Fibroblast of lung (primary cell): Measurements from ENCODE around the gene HPN. TPM values are rescaled to one million over a fixed set of nuclear protein-coding genes. Genes with fewer than 3 reads are reported as not detected.

Source experiments
- DNase-seq, 2 donors: peaks; one replicate each; pipeline versions ENCODE4 v3.0.0 to v3.0.0-alpha.2; 2010; ENCODE audit warnings: low read depth in 2 of 2
- H2AFZ ChIP-seq: 2 replicates; pipeline ENCODE4 v1.5.1; 2012; ENCODE audit warnings: low read length, control low read depth, inconsistent platforms
- H3K27ac ChIP-seq: 2 replicates; pipeline ENCODE4 v1.5.1; 2011; ENCODE audit warnings: low read length, control low read depth; ENCODE audit not compliant: insufficient read depth
- H3K27me3 ChIP-seq: 2 replicates; pipeline ENCODE4 v1.5.1; 2011; ENCODE audit warnings: mild to moderate bottlenecking, low read length; ENCODE audit not compliant: control insufficient read depth, insufficient read depth
- H3K36me3 ChIP-seq: 2 replicates; pipeline ENCODE4 v1.5.1; 2011; ENCODE audit warnings: low read length; ENCODE audit not compliant: control insufficient read depth, insufficient read depth
- H3K4me1 ChIP-seq: 2 replicates; pipeline ENCODE4 v1.5.1; 2011; ENCODE audit warnings: low read length; ENCODE audit not compliant: control insufficient read depth, insufficient read depth; ENCODE audit errors: extremely low read depth
- H3K4me2 ChIP-seq: 2 replicates; pipeline ENCODE4 v1.5.1; 2011; ENCODE audit warnings: low read length, control low read depth; ENCODE audit not compliant: insufficient read depth; ENCODE audit errors: extremely low read depth
- H3K4me3 ChIP-seq, 4 experiments: fragments of 200-600 bp in 1 of 4; sonication (generic) in 1 of 4; replicated peaks in 1 of 4; 2 replicates each; pipeline ENCODE4 v1.5.1; 2011 to 2016; ENCODE audit warnings: low read length in 4 of 4, low read depth in 3 of 4, mild to moderate bottlenecking in 3 of 4, control low read depth in 2 of 4, inconsistent platforms in 1 of 4, mixed read lengths in 1 of 4; ENCODE audit not compliant: insufficient read depth in 1 of 4; ENCODE audit errors: control extremely low read depth in 1 of 4
- H3K79me2 ChIP-seq: 2 replicates; pipeline ENCODE4 v1.5.1; 2012; ENCODE audit warnings: mild to moderate bottlenecking, low read length, inconsistent platforms; ENCODE audit not compliant: control insufficient read depth, insufficient read depth
- H3K9ac ChIP-seq: 2 replicates; pipeline ENCODE4 v1.5.1; 2011; ENCODE audit warnings: mild to moderate bottlenecking, low read length, control low read depth; ENCODE audit not compliant: insufficient read depth
- H3K9me3 ChIP-seq: 2 replicates; pipeline ENCODE4 v1.5.1; 2012; ENCODE audit warnings: low read depth, low read length; ENCODE audit not compliant: control insufficient read depth, insufficient read depth
- H4K20me1 ChIP-seq: 2 replicates; pipeline ENCODE4 v1.5.1; 2011; ENCODE audit warnings: low read length; ENCODE audit not compliant: control insufficient read depth, insufficient read depth; ENCODE audit errors: extremely low read depth
- EZH2 ChIP-seq: IDR thresholded peaks from 2 replicates; pipeline ENCODE4 v1.5.1; 2012; ENCODE audit warnings: low read length, control low read depth, mild to moderate bottlenecking; ENCODE audit errors: missing control alignments
- polyA plus RNA-seq, 2 donors: library from polyadenylated mRNA; depleted of rRNA in 1 of 2; stranded (reverse) in 1 of 2; unstranded in 1 of 2; fragments of >200 nt; gene quantifications; 2 replicates each; pipeline ENCODE4 v1.2.1, GENCODE V29; 2011 to 2012; ENCODE audit warnings: missing spikeins in 1 of 2
- total RNA-seq: library from RNA; depleted of rRNA; stranded (reverse); fragments of >200 nt; gene quantifications from 2 replicates; pipeline ENCODE4 v1.2.1, GENCODE V29; 2014
- TF ChIP-seq, protein P1 (sequence below), 2 donors: IDR thresholded peaks in 1 of 2; conservative IDR thresholded peaks in 1 of 2; 1 replicate in 1 of 2; 2 replicates in 1 of 2; pipeline ENCODE4 v1.5.1; 2011 to 2012; ENCODE audit warnings: low read length in 2 of 2, control low read depth in 1 of 2, inconsistent platforms in 1 of 2, low read depth in 1 of 2, mild to moderate bottlenecking in 1 of 2

The HPN gene
- total and polyA plus RNA-seq, 2 donors (not counting 1 experiment from before 2014, with no cell fraction given): 0.33 TPM; not detected in 1

DNA sequence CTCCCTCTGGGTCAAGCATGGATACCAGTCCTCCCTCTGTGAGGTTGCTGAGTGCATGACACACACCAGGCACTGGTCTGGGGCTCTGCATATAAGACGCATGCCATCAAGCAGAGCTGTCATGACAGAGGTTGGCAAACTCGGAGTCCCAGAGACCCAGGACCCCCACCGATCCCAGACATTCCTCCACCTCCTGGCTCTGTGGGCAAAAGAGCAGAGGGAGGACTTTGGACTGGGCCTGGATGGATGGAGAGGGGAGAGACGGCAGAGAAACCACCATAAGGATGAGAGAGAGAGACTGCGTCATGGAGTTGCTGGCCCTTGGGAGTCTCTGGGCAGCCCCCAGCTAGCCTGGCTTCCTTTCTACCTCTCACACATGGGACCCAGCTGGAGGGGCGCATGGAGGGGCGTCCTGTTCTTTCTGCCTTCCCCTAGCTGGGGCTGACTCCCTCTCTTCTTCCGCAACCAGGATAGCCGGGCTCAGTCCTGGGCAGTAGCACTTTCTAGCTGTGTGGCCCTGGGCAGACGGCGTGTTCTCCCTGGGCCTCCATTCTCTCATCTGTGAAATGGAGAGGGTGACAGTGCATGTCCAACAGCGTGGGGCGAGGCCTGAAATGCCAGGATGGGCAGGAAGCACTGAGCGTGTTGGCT, 1.6 kb downstream of the HPN start:
- Histone ChIP-seq H3K4me2 (no peak overlapping the region), H3K4me1 (peaks cover 6% of the 10 kb centered on the region), H3K9me3 (no peaks in the 10 kb centered on the region), H3K4me3 (no peak overlapping the region), H3K36me3 (no peaks in the 10 kb centered on the region), H3K79me2 (no peaks in the 10 kb centered on the region), H4K20me1 (no peaks in the 10 kb centered on the region), H3K27me3 (no peaks in the 10 kb centered on the region), H3K9ac (no peak overlapping the region), H2AFZ (no peak overlapping the region), H3K27ac (no peak overlapping the region)
- TF ChIP-seq, protein P1, sequence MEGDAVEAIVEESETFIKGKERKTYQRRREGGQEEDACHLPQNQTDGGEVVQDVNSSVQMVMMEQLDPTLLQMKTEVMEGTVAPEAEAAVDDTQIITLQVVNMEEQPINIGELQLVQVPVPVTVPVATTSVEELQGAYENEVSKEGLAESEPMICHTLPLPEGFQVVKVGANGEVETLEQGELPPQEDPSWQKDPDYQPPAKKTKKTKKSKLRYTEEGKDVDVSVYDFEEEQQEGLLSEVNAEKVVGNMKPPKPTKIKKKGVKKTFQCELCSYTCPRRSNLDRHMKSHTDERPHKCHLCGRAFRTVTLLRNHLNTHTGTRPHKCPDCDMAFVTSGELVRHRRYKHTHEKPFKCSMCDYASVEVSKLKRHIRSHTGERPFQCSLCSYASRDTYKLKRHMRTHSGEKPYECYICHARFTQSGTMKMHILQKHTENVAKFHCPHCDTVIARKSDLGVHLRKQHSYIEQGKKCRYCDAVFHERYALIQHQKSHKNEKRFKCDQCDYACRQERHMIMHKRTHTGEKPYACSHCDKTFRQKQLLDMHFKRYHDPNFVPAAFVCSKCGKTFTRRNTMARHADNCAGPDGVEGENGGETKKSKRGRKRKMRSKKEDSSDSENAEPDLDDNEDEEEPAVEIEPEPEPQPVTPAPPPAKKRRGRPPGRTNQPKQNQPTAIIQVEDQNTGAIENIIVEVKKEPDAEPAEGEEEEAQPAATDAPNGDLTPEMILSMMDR (conservative IDR thresholded peaks at IDR 0.05 in 1 of 2, IDR thresholded peaks at IDR 0.05 in 1 of 2; ENCODE audit: low read depth in 1 of 2, low read length in 2 of 2): no peak
- no peak for TF ChIP-seq EZH2
- no peak for DNase-seq

DNA sequence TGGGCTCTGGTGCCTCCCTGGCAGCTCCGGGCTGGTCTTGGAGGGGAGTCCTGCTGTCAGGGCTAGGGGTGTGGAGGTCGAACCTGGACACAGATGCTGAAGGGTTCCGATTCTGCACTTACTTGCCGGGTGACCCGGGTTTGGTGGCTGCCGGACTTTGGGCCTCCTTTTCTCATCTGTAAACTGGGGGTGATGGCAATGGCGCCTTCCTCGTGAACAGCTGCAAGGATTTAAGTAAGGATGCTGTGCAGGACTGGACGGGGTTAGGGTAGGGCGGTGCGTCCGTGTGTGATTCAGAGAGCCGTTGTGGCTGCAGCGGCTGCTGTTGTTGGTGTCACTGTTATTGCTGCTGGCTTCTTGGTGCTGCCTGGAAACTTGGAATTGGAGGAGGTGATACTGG, 2.4 kb downstream of the HPN start:
- Histone ChIP-seq H3K9me3 (no peaks in the 10 kb centered on the region), H3K36me3 (no peaks in the 10 kb centered on the region), H3K27me3 (no peaks in the 10 kb centered on the region), H3K79me2 (no peaks in the 10 kb centered on the region), H3K4me1 (peaks cover 6% of the 10 kb centered on the region), H3K9ac (no peak overlapping the region), H4K20me1 (no peaks in the 10 kb centered on the region), H3K27ac (no peak overlapping the region), H3K4me3 (no peak overlapping the region), H2AFZ (no peak overlapping the region), H3K4me2 (no peak overlapping the region)
- TF ChIP-seq EZH2: no peak
- TF ChIP-seq, protein P1 (conservative IDR thresholded peaks at IDR 0.05 in 1 of 2, IDR thresholded peaks at IDR 0.05 in 1 of 2; ENCODE audit: low read depth in 1 of 2, low read length in 2 of 2): no peak
- DNase-seq: no peak

DNA sequence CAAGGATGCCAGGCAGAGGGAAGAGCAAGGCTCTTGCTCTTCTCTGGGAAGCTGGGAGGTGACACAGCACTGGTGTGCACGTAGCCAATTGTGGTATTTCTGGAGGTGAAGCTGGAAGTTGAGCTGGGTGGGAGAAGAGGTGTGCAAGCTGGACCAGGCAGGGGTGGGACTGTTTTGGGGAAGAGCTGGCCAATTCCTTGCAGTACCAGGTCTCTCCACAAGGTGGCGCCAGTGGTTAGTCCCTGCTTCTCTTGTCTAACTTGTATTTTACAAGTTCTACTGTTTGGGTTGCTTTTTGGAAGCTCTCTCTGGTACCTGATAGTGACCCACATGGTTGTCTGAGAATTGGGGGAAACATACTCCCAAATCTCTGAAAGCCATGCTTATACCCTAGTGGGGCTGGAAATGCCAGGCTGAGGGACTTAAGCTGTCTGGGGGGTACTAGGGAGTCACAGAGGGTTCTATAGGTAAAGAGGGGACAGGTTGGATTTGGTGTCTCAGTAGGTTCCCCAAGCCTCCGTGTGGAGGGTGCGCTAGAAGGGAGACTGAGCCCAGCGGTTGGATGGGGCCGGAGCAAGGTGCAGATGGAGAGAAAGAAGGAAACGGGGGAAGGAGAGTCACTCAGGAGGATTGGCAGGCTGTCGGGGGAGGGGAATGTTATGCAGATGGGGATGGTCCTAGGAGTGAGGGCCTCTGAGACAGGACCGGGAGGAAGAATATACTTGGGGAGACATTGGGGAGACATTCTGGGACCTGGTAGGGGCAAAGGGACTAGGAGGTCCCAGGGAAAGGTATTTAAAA, 3.0 kb downstream of the HPN start:
- peaks cover 6% of the 10 kb centered on the region for H3K4me1 ChIP-seq
- peak; percentile 18 to 58 for DNase-seq
- no peak overlapping the region for H3K4me3 ChIP-seq
- H2AFZ ChIP-seq: no peak overlapping the region
- no peaks in the 10 kb centered on the region for H4K20me1 ChIP-seq
- no peak overlapping the region for H3K4me2 ChIP-seq
- H3K9ac ChIP-seq: no peak overlapping the region
- TF ChIP-seq, protein P1 (conservative IDR thresholded peaks at IDR 0.05 in 1 of 2, IDR thresholded peaks at IDR 0.05 in 1 of 2; ENCODE audit: low read depth in 1 of 2, low read length in 2 of 2): peak; percentile 96 to 99
- no peak for TF ChIP-seq EZH2
- no peak overlapping the region for H3K27ac ChIP-seq
- no peaks in the 10 kb centered on the region for H3K79me2 ChIP-seq
- no peaks in the 10 kb centered on the region for H3K9me3 ChIP-seq
- no peaks in the 10 kb centered on the region for H3K27me3 ChIP-seq
- H3K36me3 ChIP-seq: no peaks in the 10 kb centered on the region
